K562 (cell line): Measurements from ENCODE around the gene PRR15L. TPM values are rescaled to one million over a fixed set of nuclear protein-coding genes. Genes with fewer than 3 reads are reported as not detected.

Experiments used
- ATAC-seq: fragments of 200-7000 bp; cut with Tn5 transposase; 3 replicates; pipeline ENCODE4 v1.9.1; 2020; ENCODE audit warnings: moderate library complexity
- BruUV-seq: library from RNA; stranded (reverse); fragments of 400-500 nt; replicated peaks from 2 replicates; lab custom pipeline; 2021; lab: Mats Ljungman, UMichigan
- CTCF ChIA-PET: fragments of 300-600 bp; formaldehyde crosslinking; extraction: SDS; loops from one replicate; lab custom pipeline; 2021; ENCODE audit warnings: low intra/inter-chr PET ratio; lab: Yijun Ruan, JAX
- POLR2A ChIA-PET: fragments of 300-600, 350-650 bp; sonication (Branson Sonifier 250); formaldehyde crosslinking; extraction: SDS; loops from one replicate; lab custom pipeline; 2021; ENCODE audit warnings: antibody characterized with exemption, inconsistent platforms; lab: Yijun Ruan, JAX
- DNase-seq, 4 experiments: peaks; one replicate each; pipeline versions ENCODE4 v3.0.0 to v3.0.0-alpha.2; 2011 to 2018; ENCODE audit warnings: low spot score in 3 of 4, mixed read lengths in 3 of 4; ENCODE audit errors: extremely low read depth in 1 of 4
- FAIRE-seq: peaks from 2 replicates; lab custom pipeline; 2011; peaks lifted over from hg19 to GRCh38; lab: Jason Lieb, UNC
- H2AFZ ChIP-seq: 2 replicates; pipeline ENCODE4 v1.6.0; 2011; ENCODE audit warnings: low read depth, low read length, control low read depth, inconsistent platforms
- H3K27ac ChIP-seq: fragments of 200-600 bp; 3 replicates; pipeline ENCODE4 v1.8.0; 2011; ENCODE audit warnings: low read depth, mild to moderate bottlenecking, control low read depth, inconsistent platforms, low read length, moderate library complexity, mixed read lengths; ENCODE audit errors: extremely low read depth
- H3K27me3 ChIP-seq, 2 experiments: fragments of 300-600 bp in 1 of 2; 2 replicates in 1 of 2; 3 replicates in 1 of 2; pipeline versions ENCODE4 v1.6.0 to v1.8.0; 2011; ENCODE audit warnings: inconsistent platforms in 2 of 2, low read length in 2 of 2, mild to moderate bottlenecking in 1 of 2, mixed read lengths in 1 of 2, moderate library complexity in 1 of 2; ENCODE audit not compliant: control insufficient read depth in 2 of 2, insufficient read depth in 2 of 2
- H3K36me3 ChIP-seq: fragments of 300-600 bp; 3 replicates; pipeline ENCODE4 v1.8.0; 2011; ENCODE audit warnings: mild to moderate bottlenecking, low read length, inconsistent platforms; ENCODE audit not compliant: control insufficient read depth, insufficient read depth
- H3K4me1 ChIP-seq, 2 experiments: fragments of 200-600 bp in 1 of 2; replicated peaks in 1 of 2; 2 replicates in 1 of 2; 3 replicates in 1 of 2; pipeline versions ENCODE4 v1.5.1 to v1.8.0; 2011; ENCODE audit warnings: inconsistent platforms in 2 of 2, low read length in 2 of 2, mild to moderate bottlenecking in 1 of 2, mixed read lengths in 1 of 2, moderate library complexity in 1 of 2; ENCODE audit not compliant: control insufficient read depth in 2 of 2, insufficient read depth in 2 of 2
- H3K4me2 ChIP-seq: 2 replicates; pipeline ENCODE4 v1.6.1; 2011; ENCODE audit warnings: low read length, control low read depth, inconsistent platforms, mixed read lengths; ENCODE audit not compliant: insufficient read depth
- H3K4me3 ChIP-seq: fragments of 200-600 bp; sonication (generic), shearing (Covaris generic); 2 replicates; pipeline ENCODE4 v1.5.1; 2016; ENCODE audit warnings: control low read depth, inconsistent platforms
- H3K79me2 ChIP-seq: fragments of 200-600 bp; 3 replicates; pipeline ENCODE4 v1.8.0; 2011; ENCODE audit warnings: low read length, inconsistent platforms; ENCODE audit not compliant: control insufficient read depth, insufficient read depth
- H3K9ac ChIP-seq, 2 experiments: 2 replicates each; pipeline versions ENCODE4 v1.6.0 to v1.6.1; 2011; ENCODE audit warnings: low read depth in 2 of 2, low read length in 2 of 2, control low read depth in 1 of 2, inconsistent platforms in 1 of 2, mild to moderate bottlenecking in 1 of 2, mixed read lengths in 1 of 2; ENCODE audit not compliant: insufficient read depth in 1 of 2
- H3K9me1 ChIP-seq: one replicate; pipeline ENCODE4 v1.6.0; 2011; ENCODE audit warnings: inconsistent platforms, mild to moderate bottlenecking, low read length, moderate library complexity; ENCODE audit not compliant: control insufficient read depth, insufficient read depth
- H3K9me3 ChIP-seq: replicated peaks from 2 replicates; pipeline ENCODE4 v1.5.1; 2011; ENCODE audit warnings: low read depth, low read length, inconsistent platforms; ENCODE audit not compliant: control insufficient read depth, insufficient read depth
- H4K20me1 ChIP-seq: replicated peaks from 2 replicates; pipeline ENCODE4 v1.6.1; 2011; ENCODE audit warnings: low read length, inconsistent platforms, mixed read lengths; ENCODE audit not compliant: control insufficient read depth, insufficient read depth
- HDAC1 ChIP-seq, 2 experiments: fragments of 450-650 bp; IDR thresholded peaks; 2 replicates each; pipeline ENCODE4 v1.6.1; 2016 to 2017; ENCODE audit warnings: inconsistent platforms in 1 of 2, mild to moderate bottlenecking in 1 of 2, moderate library complexity in 1 of 2
- HDAC2 ChIP-seq: fragments of 450-650 bp; IDR thresholded peaks from 2 replicates; pipeline ENCODE4 v1.6.1; 2016; ENCODE audit warnings: mild to moderate bottlenecking
- HMG20A ChIP-seq: fragments of 450-650 bp; formaldehyde crosslinking; conservative IDR thresholded peaks from 2 replicates; pipeline ENCODE4 v1.4.0; 2020; ENCODE audit warnings: mild to moderate bottlenecking, mixed read lengths
- ZC3H8 ChIP-seq: fragments of 450-650 bp; IDR thresholded peaks from 2 replicates; pipeline ENCODE4 v1.6.1; 2017
- ZFP36 ChIP-seq: fragments of 150-350 bp; IDR thresholded peaks from 2 replicates; pipeline ENCODE4 v1.6.1; 2018; ENCODE audit warnings: low read length, low read depth; ENCODE audit not compliant: partially characterized antibody
- ZNF586 ChIP-seq: fragments of 450-650 bp; formaldehyde crosslinking; conservative IDR thresholded peaks from 2 replicates; pipeline ENCODE4 v1.4.0; 2020; ENCODE audit warnings: mild to moderate bottlenecking, moderate library complexity
- ZNF766 ChIP-seq: fragments of 200-800 bp; sonication (Bioruptor generic); conservative IDR thresholded peaks from 2 replicates; pipeline ENCODE4 v1.6.1; 2016; ENCODE audit warnings: missing genetic modification characterization, missing compliant biosample characterization
- WGBS: fragments of 100-300 bp; shearing (Covaris generic); methylation state at CpG from one replicate; pipeline ENCODE4 v1.1.6; 2016; ENCODE audit warnings: low coverage, mixed read lengths; ENCODE audit not compliant: insufficient coverage; ENCODE audit errors: missing lambda C conversion rate; 5-methylcytosine and 5-hydroxymethylcytosine counted together
- in situ Hi-C: fragments of 300-500 bp; cut with MboI; formaldehyde crosslinking; loops from 4 replicates; pipeline ENCODE4 v1.15.0; 2018; ENCODE audit warnings: inconsistent platforms, mixed read lengths
- intact Hi-C: fragments of 100-400 bp; cut with micrococcal nuclease; formaldehyde crosslinking; loops from 2 replicates; pipeline ENCODE4 v1.14.2; 2022
- polyA plus RNA-seq, 8 experiments: library from polyadenylated mRNA; depleted of rRNA in 4 of 8; stranded (reverse) in 5 of 8; unstranded in 3 of 8; fragments of >200 nt; fragmentation: Nextera tagmentation in 2 of 8; fragmentation: Illumina TruSeq in 1 of 8; extraction: Ambion mirVana in 2 of 8; extraction: Trizol in 1 of 8; gene quantifications; 2 replicates each; pipeline versions ENCODE4 v1.2.1 to v1.2.3, GENCODE V29; 2011 to 2014; ENCODE audit warnings: inconsistent platforms in 1 of 8, missing spikeins in 1 of 8
- total RNA-seq, 7 experiments: library from RNA; depleted of rRNA in 6 of 7; stranded (reverse); fragments of >200 nt in 6 of 7; fragmentation: Illumina TruSeq in 2 of 7; extraction: Trizol in 2 of 7; gene quantifications; 2 replicates each; pipeline versions ENCODE4 v1.2.1 to v1.2.3, GENCODE V29; 2011 to 2021; ENCODE audit warnings: low replicate concordance in 1 of 7
- TF ChIP-seq, protein P1 (sequence below): sonication (generic); formaldehyde crosslinking; IDR thresholded peaks from 2 replicates; pipeline ENCODE4 v1.9.0; 2022; ENCODE audit warnings: mild to moderate bottlenecking, missing genetic modification reagents
- TF ChIP-seq, protein P2 (sequence below): fragments of 450-650 bp; formaldehyde crosslinking; IDR thresholded peaks from 2 replicates; pipeline ENCODE4 v1.4.0; 2022; ENCODE audit warnings: mild to moderate bottlenecking, moderate library complexity
- TF ChIP-seq, protein P3 (sequence below): fragments of 450-650 bp; IDR thresholded peaks from 2 replicates; pipeline ENCODE4 v1.6.1; 2016; ENCODE audit warnings: antibody characterized with exemption
- TF ChIP-seq, protein P4 (sequence below): fragments of 200-800 bp; sonication (Bioruptor generic); IDR thresholded peaks from 2 replicates; pipeline ENCODE4 v1.6.1; 2017; ENCODE audit warnings: missing genetic modification characterization, missing compliant biosample characterization
- TF ChIP-seq, protein P5 (sequence below): fragments of 450-650 bp; IDR thresholded peaks from 2 replicates; pipeline ENCODE4 v1.6.1; 2016; ENCODE audit warnings: missing biosample characterization, missing genetic modification characterization

PRR15L gene
- total and polyA plus RNA-seq, 9 of the 15 experiments (the other 6 are each of a cell fraction or from before 2014, with no cell fraction given) = 0.03 TPM; not detected in 8

DNA sequence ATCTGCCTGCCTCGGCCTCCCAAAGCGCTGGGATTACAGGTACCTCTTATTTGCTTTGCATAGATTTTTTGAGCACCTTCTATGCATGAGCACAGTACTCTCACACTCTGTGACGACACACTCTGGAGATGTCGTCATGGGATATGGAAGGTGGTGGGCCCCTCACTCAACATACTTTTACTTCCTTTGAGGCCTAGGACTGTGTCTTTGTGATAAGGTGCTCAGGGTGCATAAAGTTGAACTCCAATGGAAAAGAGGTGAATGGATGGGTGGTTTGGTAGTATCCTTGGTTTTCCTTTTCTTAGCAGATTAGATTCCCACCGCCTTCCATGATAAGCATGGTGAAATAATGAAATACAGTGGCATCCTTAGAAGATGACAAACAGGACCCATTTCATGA lies 7.2 kb upstream of the PRR15L start:
- H3K27me3 ChIP-seq = no peaks in the 10 kb centered on the region; a peak in 1 of 5 replicates
- in situ Hi-C loops (no loop called here), intact Hi-C loops (no loop called here)
- ChIA-PET POLR2A (interaction anchor here (0.6 kb wide), 1 partner anchor 124 kb away, joined by 3 read pairs; no protein-coding TSS in a partner anchor), CTCF (no interaction called here)
- H3K4me3 ChIP-seq = no peak overlapping the region
- TF ChIP-seq, protein P1, sequence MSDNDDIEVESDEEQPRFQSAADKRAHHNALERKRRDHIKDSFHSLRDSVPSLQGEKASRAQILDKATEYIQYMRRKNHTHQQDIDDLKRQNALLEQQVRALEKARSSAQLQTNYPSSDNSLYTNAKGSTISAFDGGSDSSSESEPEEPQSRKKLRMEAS (CRISPR knock-in tag) = no peak
- TF ChIP-seq ZNF766 (CRISPR knock-in tag) (no peak), HDAC2 (no peak), ZC3H8 (no peak), HMG20A (CRISPR knock-in tag) (no peak), ZNF586 (CRISPR knock-in tag) (no peak), HDAC1 (IDR thresholded peaks at IDR 0.05) (no peak), ZFP36 (no peak)
- TF ChIP-seq, protein P2, sequence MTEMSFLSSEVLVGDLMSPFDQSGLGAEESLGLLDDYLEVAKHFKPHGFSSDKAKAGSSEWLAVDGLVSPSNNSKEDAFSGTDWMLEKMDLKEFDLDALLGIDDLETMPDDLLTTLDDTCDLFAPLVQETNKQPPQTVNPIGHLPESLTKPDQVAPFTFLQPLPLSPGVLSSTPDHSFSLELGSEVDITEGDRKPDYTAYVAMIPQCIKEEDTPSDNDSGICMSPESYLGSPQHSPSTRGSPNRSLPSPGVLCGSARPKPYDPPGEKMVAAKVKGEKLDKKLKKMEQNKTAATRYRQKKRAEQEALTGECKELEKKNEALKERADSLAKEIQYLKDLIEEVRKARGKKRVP (CRISPR knock-in tag) = no peak
- TF ChIP-seq, protein P3, sequence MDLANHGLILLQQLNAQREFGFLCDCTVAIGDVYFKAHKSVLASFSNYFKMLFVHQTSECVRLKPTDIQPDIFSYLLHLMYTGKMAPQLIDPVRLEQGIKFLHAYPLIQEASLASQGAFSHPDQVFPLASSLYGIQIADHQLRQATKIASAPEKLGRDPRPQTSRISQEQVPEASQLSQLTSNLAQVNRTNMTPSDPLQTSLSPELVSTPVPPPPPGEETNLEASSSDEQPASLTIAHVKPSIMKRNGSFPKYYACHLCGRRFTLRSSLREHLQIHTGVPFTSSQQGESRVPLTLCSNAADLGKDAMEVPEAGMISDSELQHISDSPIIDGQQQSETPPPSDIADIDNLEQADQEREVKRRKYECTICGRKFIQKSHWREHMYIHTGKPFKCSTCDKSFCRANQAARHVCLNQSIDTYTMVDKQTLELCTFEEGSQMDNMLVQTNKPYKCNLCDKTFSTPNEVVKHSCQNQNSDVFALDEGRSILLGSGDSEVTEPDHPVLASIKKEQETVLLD = no peak
- TF ChIP-seq, protein P4, sequence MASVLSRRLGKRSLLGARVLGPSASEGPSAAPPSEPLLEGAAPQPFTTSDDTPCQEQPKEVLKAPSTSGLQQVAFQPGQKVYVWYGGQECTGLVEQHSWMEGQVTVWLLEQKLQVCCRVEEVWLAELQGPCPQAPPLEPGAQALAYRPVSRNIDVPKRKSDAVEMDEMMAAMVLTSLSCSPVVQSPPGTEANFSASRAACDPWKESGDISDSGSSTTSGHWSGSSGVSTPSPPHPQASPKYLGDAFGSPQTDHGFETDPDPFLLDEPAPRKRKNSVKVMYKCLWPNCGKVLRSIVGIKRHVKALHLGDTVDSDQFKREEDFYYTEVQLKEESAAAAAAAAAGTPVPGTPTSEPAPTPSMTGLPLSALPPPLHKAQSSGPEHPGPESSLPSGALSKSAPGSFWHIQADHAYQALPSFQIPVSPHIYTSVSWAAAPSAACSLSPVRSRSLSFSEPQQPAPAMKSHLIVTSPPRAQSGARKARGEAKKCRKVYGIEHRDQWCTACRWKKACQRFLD (CRISPR knock-in tag) = no peak
- TF ChIP-seq, protein P5, sequence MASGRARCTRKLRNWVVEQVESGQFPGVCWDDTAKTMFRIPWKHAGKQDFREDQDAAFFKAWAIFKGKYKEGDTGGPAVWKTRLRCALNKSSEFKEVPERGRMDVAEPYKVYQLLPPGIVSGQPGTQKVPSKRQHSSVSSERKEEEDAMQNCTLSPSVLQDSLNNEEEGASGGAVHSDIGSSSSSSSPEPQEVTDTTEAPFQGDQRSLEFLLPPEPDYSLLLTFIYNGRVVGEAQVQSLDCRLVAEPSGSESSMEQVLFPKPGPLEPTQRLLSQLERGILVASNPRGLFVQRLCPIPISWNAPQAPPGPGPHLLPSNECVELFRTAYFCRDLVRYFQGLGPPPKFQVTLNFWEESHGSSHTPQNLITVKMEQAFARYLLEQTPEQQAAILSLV (tag) = no peak
- FAIRE-seq (no peak), DNase-seq (no peak), ATAC-seq (no peak)
- H3K9me1 ChIP-seq = no peaks in the 10 kb centered on the region
- no peaks in the 10 kb centered on the region for H3K79me2 ChIP-seq
- no peak overlapping the region for H3K27ac ChIP-seq
- WGBS = 52% methylated on average over 5 of the region's 5 CpGs
- peaks cover 8 to 15% of the 10 kb centered on the region in 2 experiments; a peak in 4 of 5 replicates for H3K4me1 ChIP-seq
- H3K9ac ChIP-seq = no peak overlapping the region
- H3K9me3 ChIP-seq = no peaks in the 10 kb centered on the region
- no peaks in the 10 kb centered on the region for H4K20me1 ChIP-seq
- no peak overlapping the region for H2AFZ ChIP-seq
- no peaks in the 10 kb centered on the region for H3K36me3 ChIP-seq
- H3K4me2 ChIP-seq = no peak overlapping the region
- BruUV-seq = no TSS peak
